Kidney epithelial cell (primary cell): ENCODE results near the gene PKP2. TPM values are rescaled to one million over a fixed set of nuclear protein-coding genes. Genes with fewer than 3 reads are reported as not detected.

Source experiments
- DNase-seq: peaks from one replicate; pipeline ENCODE4 v3.0.0-alpha.2; 2010; ENCODE audit warnings: low read depth
- H3K27me3 ChIP-seq: 2 replicates; pipeline ENCODE4 v1.6.0; 2011; ENCODE audit warnings: low read length; ENCODE audit not compliant: control insufficient read depth, insufficient read depth
- H3K36me3 ChIP-seq: 2 replicates; pipeline ENCODE4 v1.5.1; 2011; ENCODE audit warnings: low read length; ENCODE audit not compliant: control insufficient read depth, insufficient read depth
- H3K4me3 ChIP-seq: 2 replicates; pipeline ENCODE4 v1.5.1; 2011; ENCODE audit warnings: low read depth, mild to moderate bottlenecking, control low read depth, low read length
- CTCF ChIP-seq: IDR thresholded peaks from 2 replicates; pipeline ENCODE4 v1.5.1; 2011; ENCODE audit warnings: mild to moderate bottlenecking, moderate library complexity, low read length, control low read depth, inconsistent platforms; ENCODE audit not compliant: insufficient read depth, poor library complexity, severe bottlenecking
- total RNA-seq: library from RNA; depleted of rRNA; stranded (reverse); fragments of >200 nt; gene quantifications from 2 replicates; pipeline ENCODE4 v1.2.3, GENCODE V29; 2015

The PKP2 gene
- total RNA-seq, 1 donor from 2014 or later = 15.0 TPM

GRCh38 chr12:32922546-32923297 lies 26.1 kb upstream of the PKP2 start:
- no peak for TF ChIP-seq CTCF
- H3K27me3 ChIP-seq = no peaks in the 10 kb centered on the region
- no peaks in the 10 kb centered on the region for H3K36me3 ChIP-seq
- no peak overlapping the region for H3K4me3 ChIP-seq
- DNase-seq = no peak

- Histone ChIP-seq H3K4me3 (no peak overlapping the region), H3K27me3 (no peaks in the 10 kb centered on the region), H3K36me3 (no peaks in the 10 kb centered on the region)
- TF ChIP-seq CTCF = no peak
- DNase-seq = no peak
Observed at GRCh38 chr12:32921397-32921796, 24.8 kb upstream of the PKP2 start.

- no peak for TF ChIP-seq CTCF
- no peak for DNase-seq
- Histone ChIP-seq H3K36me3 (no peaks in the 10 kb centered on the region), H3K4me3 (no peak overlapping the region), H3K27me3 (no peaks in the 10 kb centered on the region)
Observed at GRCh38 chr12:32920506-32921085, 24.0 kb upstream of the PKP2 start.

GRCh38 chr12:32918890-32919801 lies 22.6 kb upstream of the PKP2 start:
- Histone ChIP-seq H3K27me3 (no peaks in the 10 kb centered on the region), H3K4me3 (no peak overlapping the region), H3K36me3 (no peaks in the 10 kb centered on the region)
- DNase-seq = no peak
- peak; percentile 71 for TF ChIP-seq CTCF

GRCh38 chr12:32917094-32917611 lies 20.6 kb upstream of the PKP2 start:
- DNase-seq = no peak
- TF ChIP-seq CTCF = no peak
- Histone ChIP-seq H3K36me3 (no peaks in the 10 kb centered on the region), H3K4me3 (no peak overlapping the region), H3K27me3 (no peaks in the 10 kb centered on the region)
